Fibroblast of mammary gland (primary cell): ENCODE data around the gene TRABD2A.

Source experiments
- DNase-seq: peaks from one replicate; pipeline ENCODE4 v3.0.0-alpha.2; 2010; ENCODE audit warnings: low read depth
- H3K4me3 ChIP-seq: 2 replicates; pipeline ENCODE4 v1.5.1; 2011; ENCODE audit warnings: low read depth, mild to moderate bottlenecking, low read length, moderate library complexity; ENCODE audit not compliant: control insufficient read depth
- CTCF ChIP-seq: conservative IDR thresholded peaks from 2 replicates; pipeline ENCODE4 v1.5.1; 2011; ENCODE audit warnings: low read depth, low read length, inconsistent platforms; ENCODE audit not compliant: control insufficient read depth, insufficient read depth

TRABD2A gene

GRCh38 chr2:84854850-84855249 lies 26.0 kb downstream of the TRABD2A start:
- no peak overlapping the region for H3K4me3 ChIP-seq
- no peak for DNase-seq
- TF ChIP-seq CTCF = no peak

GRCh38 chr2:84851876-84852275 lies 29.0 kb downstream of the TRABD2A start:
- no peak for DNase-seq
- H3K4me3 ChIP-seq = no peak overlapping the region
- TF ChIP-seq CTCF = no peak

GRCh38 chr2:84850471-84850870 lies 30.4 kb downstream of the TRABD2A start:
- no peak for DNase-seq
- H3K4me3 ChIP-seq = no peak overlapping the region
- TF ChIP-seq CTCF = no peak

GRCh38 chr2:84849271-84849952 lies 31.5 kb downstream of the TRABD2A start:
- no peak for DNase-seq
- no peak overlapping the region for H3K4me3 ChIP-seq
- TF ChIP-seq CTCF = no peak

GRCh38 chr2:84847326-84848050 lies 33.4 kb downstream of the TRABD2A start:
- H3K4me3 ChIP-seq = no peak overlapping the region
- TF ChIP-seq CTCF = no peak
- peak; percentile 42 for DNase-seq

GRCh38 chr2:84846741-84847142 lies 34.1 kb downstream of the TRABD2A start:
- DNase-seq = no peak
- TF ChIP-seq CTCF = no peak
- H3K4me3 ChIP-seq = no peak overlapping the region
